H9 (cell line): Measurements from ENCODE around the gene DMRTC2. TPM values are rescaled to one million over a fixed set of nuclear protein-coding genes. Genes with fewer than 3 reads are reported as not detected.

Experiments used
- DNase-seq: peaks from one replicate; pipeline ENCODE4 v3.0.0-alpha.2; 2017
- H2AFZ ChIP-seq: one replicate; pipeline ENCODE4 v1.6.1; 2013; ENCODE audit warnings: mild to moderate bottlenecking, low read length, control low read depth, moderate library complexity
- H2AK5ac ChIP-seq: 2 replicates; pipeline ENCODE4 v1.6.1; 2013; ENCODE audit warnings: low read length, control low read depth, mixed read lengths; ENCODE audit not compliant: insufficient read length
- H2BK120ac ChIP-seq: one replicate; pipeline ENCODE4 v1.6.1; 2013; ENCODE audit warnings: low read depth, mild to moderate bottlenecking, low read length, control low read depth, inconsistent platforms; ENCODE audit not compliant: poor library complexity, severe bottlenecking
- H2BK12ac ChIP-seq: 2 replicates; pipeline ENCODE4 v1.6.1; 2013; ENCODE audit warnings: low read length, control low read depth, mixed read lengths, low read depth; ENCODE audit not compliant: insufficient read length
- H2BK15ac ChIP-seq: 2 replicates; pipeline ENCODE4 v1.6.1; 2013; ENCODE audit warnings: low read depth, low read length, control low read depth
- H2BK20ac ChIP-seq: one replicate; pipeline ENCODE4 v1.6.1; 2013; ENCODE audit warnings: low read depth, mild to moderate bottlenecking, low read length, control low read depth, inconsistent platforms; ENCODE audit not compliant: poor library complexity, severe bottlenecking
- H2BK5ac ChIP-seq: 2 replicates; pipeline ENCODE4 v1.6.1; 2013; ENCODE audit warnings: low read length, control low read depth, mixed read lengths; ENCODE audit not compliant: insufficient read length
- H3K14ac ChIP-seq: 2 replicates; pipeline ENCODE4 v1.6.1; 2013; ENCODE audit warnings: low read length, control low read depth; ENCODE audit not compliant: insufficient read depth
- H3K18ac ChIP-seq: 2 replicates; pipeline ENCODE4 v1.6.1; 2013; ENCODE audit warnings: low read depth, mild to moderate bottlenecking, mixed read lengths, low read length, control low read depth; ENCODE audit not compliant: insufficient read length
- H3K23ac ChIP-seq: 2 replicates; pipeline ENCODE4 v1.6.1; 2013; ENCODE audit warnings: low read length, control low read depth, mixed read lengths, low read depth; ENCODE audit not compliant: insufficient read length
- H3K23me2 ChIP-seq: 2 replicates; pipeline ENCODE4 v1.6.1; 2013; ENCODE audit warnings: low read depth, mild to moderate bottlenecking, mixed read lengths, low read length, control low read depth; ENCODE audit not compliant: insufficient read length, poor library complexity, severe bottlenecking
- H3K27ac ChIP-seq: 2 replicates; pipeline ENCODE4 v1.5.1; 2013; ENCODE audit warnings: low read length, control low read depth, mixed read lengths, low read depth; ENCODE audit not compliant: insufficient read length
- H3K27me3 ChIP-seq: 2 replicates; pipeline ENCODE4 v1.6.1; 2013; ENCODE audit warnings: low read length, control low read depth, inconsistent platforms; ENCODE audit not compliant: insufficient read depth
- H3K4ac ChIP-seq: 2 replicates; pipeline ENCODE4 v1.6.1; 2013; ENCODE audit warnings: low read depth, mild to moderate bottlenecking, control low read depth, inconsistent platforms, low read length, moderate library complexity
- H3K4me1 ChIP-seq: 2 replicates; pipeline ENCODE4 v1.6.1; 2013; ENCODE audit warnings: low read length, control low read depth, inconsistent platforms; ENCODE audit not compliant: insufficient read depth
- H3K4me2 ChIP-seq: 2 replicates; pipeline ENCODE4 v1.6.1; 2013; ENCODE audit warnings: low read length, control low read depth, mixed read lengths; ENCODE audit not compliant: insufficient read length, insufficient read depth
- H3K56ac ChIP-seq: 2 replicates; pipeline ENCODE4 v1.6.1; 2013; ENCODE audit warnings: low read depth, mild to moderate bottlenecking, mixed read lengths, low read length, control low read depth; ENCODE audit not compliant: insufficient read length
- H3K79me1 ChIP-seq: 2 replicates; pipeline ENCODE4 v1.6.1; 2013; ENCODE audit warnings: low read depth, mild to moderate bottlenecking, moderate library complexity, low read length, control low read depth, inconsistent platforms; ENCODE audit not compliant: insufficient read depth, poor library complexity, severe bottlenecking
- H3K79me2 ChIP-seq: 2 replicates; pipeline ENCODE4 v1.6.1; 2013; ENCODE audit warnings: low read length, control low read depth, inconsistent platforms; ENCODE audit not compliant: insufficient read depth
- H3K9ac ChIP-seq: 2 replicates; pipeline ENCODE4 v1.6.1; 2013; ENCODE audit warnings: low read length, control low read depth, mixed read lengths; ENCODE audit not compliant: insufficient read length; ENCODE audit errors: extremely low read depth
- H3K9me3 ChIP-seq: one replicate; pipeline ENCODE4 v1.6.1; 2013; ENCODE audit warnings: low read depth, low read length, inconsistent platforms; ENCODE audit not compliant: control insufficient read depth
- H3T11ph ChIP-seq: one replicate; pipeline ENCODE4 v1.6.1; 2013; ENCODE audit warnings: mild to moderate bottlenecking, low read length, control low read depth, inconsistent platforms
- H4K20me1 ChIP-seq: one replicate; pipeline ENCODE4 v1.6.1; 2013; ENCODE audit not compliant: control insufficient read depth, insufficient read length, insufficient read depth
- H4K5ac ChIP-seq: 2 replicates; pipeline ENCODE4 v1.6.1; 2013; ENCODE audit warnings: low read depth, mild to moderate bottlenecking, mixed read lengths, low read length, control low read depth; ENCODE audit not compliant: insufficient read length
- H4K8ac ChIP-seq: replicated peaks from 2 replicates; pipeline ENCODE4 v1.6.1; 2013; ENCODE audit warnings: low read length, control low read depth, mixed read lengths, low read depth; ENCODE audit not compliant: insufficient read length
- H4K91ac ChIP-seq: 2 replicates; pipeline ENCODE4 v1.6.1; 2013; ENCODE audit warnings: low read depth, mild to moderate bottlenecking, moderate library complexity, mixed read lengths, low read length, control low read depth; ENCODE audit not compliant: insufficient read length
- H3K27ac Mint-ChIP-seq, 3 experiments: 2 replicates in 2 of 3; 3 replicates in 1 of 3; pipeline ENCODE4 v1.8.0; 2020 to 2021; ENCODE audit warnings: mixed read lengths in 3 of 3, mild to moderate bottlenecking in 1 of 3, moderate library complexity in 1 of 3
- H3K27me3 Mint-ChIP-seq: 2 replicates; pipeline ENCODE4 v1.8.0; 2021; ENCODE audit warnings: low read depth, mild to moderate bottlenecking, moderate library complexity, mixed read lengths
- H3K36me3 Mint-ChIP-seq, 3 experiments: 2 replicates in 2 of 3; 3 replicates in 1 of 3; pipeline ENCODE4 v1.8.0; 2020 to 2021; ENCODE audit warnings: low read depth in 3 of 3, mixed read lengths in 3 of 3; ENCODE audit not compliant: insufficient read depth in 1 of 3
- H3K4me1 Mint-ChIP-seq, 2 experiments: 2 replicates each; pipeline ENCODE4 v1.8.0; 2020; ENCODE audit warnings: mixed read lengths in 2 of 2
- H3K4me3 Mint-ChIP-seq, 2 experiments: 2 replicates in 1 of 2; 3 replicates in 1 of 2; pipeline ENCODE4 v1.8.0; 2020 to 2021; ENCODE audit warnings: mild to moderate bottlenecking in 2 of 2, mixed read lengths in 2 of 2, moderate library complexity in 1 of 2
- H3K9me3 Mint-ChIP-seq, 2 experiments: 2 replicates in 1 of 2; 3 replicates in 1 of 2; pipeline ENCODE4 v1.8.0; 2020; ENCODE audit warnings: mild to moderate bottlenecking in 2 of 2, mixed read lengths in 2 of 2, moderate library complexity in 1 of 2
- CTCF ChIP-seq: fragments of 200-600 bp; sonication (generic); conservative IDR thresholded peaks from 3 replicates; pipeline ENCODE4 v1.8.0; 2021; ENCODE audit warnings: antibody characterized with exemption, mild to moderate bottlenecking
- WGBS: extraction: QIAGEN DNeasy Blood & Tissue Kit; methylation state at CpG from one replicate; pipeline ENCODE4 v1.1.7; 2013; ENCODE audit warnings: missing lambda C conversion rate, low lambda C conversion rate, mixed read lengths; ENCODE audit not compliant: insufficient read length; ENCODE audit errors: extremely low coverage; 5-methylcytosine and 5-hydroxymethylcytosine counted together
- total RNA-seq: library from RNA; stranded (reverse); gene quantifications from 2 replicates; pipeline ENCODE4 v1.2.1, GENCODE V29; 2021

The DMRTC2 gene
- total RNA-seq, 1 experiment from 2014 or later: not detected

DNA sequence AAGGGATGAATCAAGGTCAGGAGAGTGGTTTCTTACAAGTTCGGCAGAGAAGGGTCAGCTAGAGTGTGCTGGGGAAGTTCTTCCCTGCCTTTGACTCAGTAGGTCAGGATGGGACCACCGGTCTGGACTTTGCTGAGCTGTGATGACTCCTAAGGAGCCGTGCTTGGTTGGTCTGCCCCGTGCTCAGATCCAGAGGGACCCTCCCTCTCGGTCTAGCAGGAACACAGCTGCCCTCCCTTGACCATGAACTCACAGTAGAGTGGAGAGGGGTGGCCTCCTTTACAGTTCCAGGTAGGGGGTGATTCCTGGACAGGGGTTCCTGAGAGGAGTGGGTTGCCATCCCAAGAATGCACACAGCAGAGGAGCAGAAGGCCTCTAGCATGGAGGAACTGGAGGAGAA, 19.5 kb downstream of the DMRTC2 start:
- peak overlapping the region; percentile 34 to 40; a peak in 4 of 5 replicates for H3K4me3 Mint-ChIP-seq
- WGBS: no CpG with 5 or more reads among the region's 5 CpGs

More for the DNA sequence above, 19.5 kb downstream of the DMRTC2 start:
- TF ChIP-seq CTCF: no peak
- H3K9ac ChIP-seq: peak overlapping the region; percentile 28
- Mint-ChIP-seq H3K9me3 (no peaks in the 10 kb centered on the region; a peak in 1 of 5 replicates), H3K4me1 (peaks cover 35 to 51% of the 10 kb centered on the region in 2 experiments), H3K36me3 (peaks cover 60 to 87% (median 76%) of the 10 kb centered on the region in 3 experiments), H3K27ac (peak overlapping the region; percentile 66 to 93 (median 82); a peak in 5 of 7 replicates), H3K27me3 (no peaks in the 10 kb centered on the region; the same call in 1 of the 2 replicates)
- no peak overlapping the region for H3K23ac ChIP-seq
- no peak overlapping the region for H3K4me2 ChIP-seq
- H2AFZ ChIP-seq: no peak overlapping the region
- no peaks in the 10 kb centered on the region for H3K9me3 ChIP-seq
- no peak overlapping the region for H4K5ac ChIP-seq
- peak overlapping the region; percentile 6 for H3K27ac ChIP-seq
- no peaks in the 10 kb centered on the region for H4K20me1 ChIP-seq
- H2AK5ac ChIP-seq: no peak overlapping the region
- H2BK12ac ChIP-seq: no peak overlapping the region
- H3K18ac ChIP-seq: no peak overlapping the region
- H2BK15ac ChIP-seq: no peak overlapping the region
- no peak overlapping the region for H2BK120ac ChIP-seq
- H2BK20ac ChIP-seq: no peak overlapping the region
- peaks cover 29% of the 10 kb centered on the region for H3K79me2 ChIP-seq
- no peak overlapping the region for H3K14ac ChIP-seq
- peaks cover 22% of the 10 kb centered on the region for H3K79me1 ChIP-seq
- no peaks in the 10 kb centered on the region; the same call in 1 of the 2 replicates for H3K4me1 ChIP-seq
- H3K56ac ChIP-seq: no peak overlapping the region
- no peak overlapping the region for H4K8ac ChIP-seq
- no peak overlapping the region for H3K4ac ChIP-seq
- no peak overlapping the region for H4K91ac ChIP-seq
- no peak overlapping the region for H3T11ph ChIP-seq
- peaks cover 9% of the 10 kb centered on the region for H3K23me2 ChIP-seq
- no peak overlapping the region for H2BK5ac ChIP-seq
- no peaks in the 10 kb centered on the region for H3K27me3 ChIP-seq
- DNase-seq: no peak
